Common myeloid progenitor, CD34-positive (primary cell): ENCODE measurements around the gene ZSCAN5A.
A peak's percentile ranks its signal among the peaks of the same experiment; 100 is the strongest.
"Not testable (repeated sequence)": the region's sequence is repeated elsewhere in the genome, so short reads cannot be mapped to it uniquely, and the experiment has no call there.

Experiments
- CTCF ChIA-PET: fragments of 350-600 bp; sonication (Branson Sonifier 250); formaldehyde crosslinking; loops from one replicate; lab custom pipeline; 2021; ENCODE audit warnings: antibody characterized with exemption; lab: Charles Lee
- POLR2A ChIA-PET: fragments of 350-600 bp; sonication (Branson Sonifier 250); formaldehyde crosslinking; loops from one replicate; lab custom pipeline; 2021; ENCODE audit warnings: antibody characterized with exemption; lab: Charles Lee
- DNase-seq, 3 donors: peaks; one replicate each; pipeline versions ENCODE4 v3.0.0 to v3.0.0-alpha.2; 2013
- H3K27ac ChIP-seq, 2 experiments: 1 replicate in 1 of 2; 2 replicates in 1 of 2; pipeline ENCODE4 v1.7.0; 2013; ENCODE audit warnings: inconsistent platforms in 2 of 2, low read length in 2 of 2, mild to moderate bottlenecking in 2 of 2, low read depth in 1 of 2, moderate library complexity in 1 of 2; ENCODE audit not compliant: severe bottlenecking in 2 of 2, insufficient read depth in 1 of 2, poor library complexity in 1 of 2
- H3K27me3 ChIP-seq, 5 experiments: replicated peaks in 2 of 5; 1 replicate in 3 of 5; 2 replicates in 2 of 5; pipeline versions ENCODE4 v1.6.1 to v1.7.0; 2013; ENCODE audit warnings: low read length in 4 of 5, mild to moderate bottlenecking in 2 of 5, moderate library complexity in 2 of 5, inconsistent platforms in 1 of 5; ENCODE audit not compliant: insufficient read depth in 5 of 5, control insufficient read depth in 4 of 5
- H3K36me3 ChIP-seq, 4 experiments: 1 replicate in 2 of 4; 2 replicates in 2 of 4; pipeline versions ENCODE4 v1.6.1 to v1.7.0; 2013; ENCODE audit warnings: low read length in 3 of 4, control low read depth in 1 of 4, mild to moderate bottlenecking in 1 of 4; ENCODE audit not compliant: control insufficient read depth in 4 of 4, insufficient read depth in 4 of 4
- H3K4me1 ChIP-seq, 4 experiments: 1 replicate in 3 of 4; 2 replicates in 1 of 4; pipeline versions ENCODE4 v1.6.1 to v1.7.1; 2013; ENCODE audit warnings: low read length in 3 of 4, mild to moderate bottlenecking in 3 of 4, control low read depth in 1 of 4, inconsistent platforms in 1 of 4, moderate library complexity in 1 of 4; ENCODE audit not compliant: control insufficient read depth in 4 of 4, insufficient read depth in 4 of 4; ENCODE audit errors: control extremely low read depth in 1 of 4
- H3K4me3 ChIP-seq, 7 experiments: 1 replicate in 4 of 7; 2 replicates in 3 of 7; pipeline versions ENCODE4 v1.5.1 to v1.7.0; 2013; ENCODE audit warnings: mild to moderate bottlenecking in 7 of 7, low read length in 6 of 7, moderate library complexity in 6 of 7, inconsistent platforms in 2 of 7, low read depth in 2 of 7, control low read depth in 1 of 7; ENCODE audit not compliant: insufficient read depth in 4 of 7, control insufficient read depth in 1 of 7; ENCODE audit errors: extremely low read depth in 1 of 7
- H3K9me3 ChIP-seq, 5 experiments: 1 replicate in 4 of 5; 2 replicates in 1 of 5; pipeline versions ENCODE4 v1.6.1 to v1.7.1; 2013; ENCODE audit warnings: low read length in 4 of 5, mild to moderate bottlenecking in 2 of 5, inconsistent platforms in 1 of 5, low read depth in 1 of 5, moderate library complexity in 1 of 5; ENCODE audit not compliant: control insufficient read depth in 4 of 5, insufficient read depth in 2 of 5; ENCODE audit errors: control extremely low read depth in 1 of 5
- WGBS: methylation state at CpG from one replicate; pipeline ENCODE4 v1.1.5; 2013; ENCODE audit not compliant: insufficient coverage; 5-methylcytosine and 5-hydroxymethylcytosine counted together

The ZSCAN5A gene

DNA sequence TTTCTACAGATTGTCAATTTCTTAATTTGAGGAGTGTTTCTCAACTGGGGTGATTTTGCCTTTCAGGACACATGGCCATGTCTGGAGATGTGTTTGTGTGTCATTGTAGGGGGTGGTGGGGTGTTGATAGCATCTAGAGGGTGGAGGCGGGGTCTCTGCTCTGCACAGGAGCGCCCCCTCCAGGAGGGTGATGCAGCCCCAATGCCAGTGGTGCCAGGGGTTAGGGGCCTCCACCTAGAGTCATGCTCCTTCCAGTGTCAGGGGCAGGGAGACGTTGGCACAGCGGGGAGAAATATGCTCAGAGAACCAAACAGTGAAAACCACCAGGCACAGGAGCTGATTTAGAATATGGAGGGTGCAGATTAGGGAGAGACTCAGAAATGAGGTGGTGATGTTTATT, 68.9 kb downstream of the ZSCAN5A start:
- 94% methylated on average over 2 of the region's 4 CpGs for WGBS
- POLR2A ChIA-PET, CTCF ChIA-PET: not testable (repeated sequence)

GRCh38 chr19:56245121-56245740, 69.4 kb downstream of the ZSCAN5A start:
- DNase-seq = no peak
- Histone ChIP-seq H3K9me3 (no peaks in the 10 kb centered on the region), H3K4me3 (no peak overlapping the region), H3K36me3 (no peaks in the 10 kb centered on the region), H3K27me3 (no peaks in the 10 kb centered on the region), H3K27ac (no peak overlapping the region), H3K4me1 (no peaks in the 10 kb centered on the region)
- ChIA-PET POLR2A (no interaction called here), CTCF (interaction anchor here (1.8 kb wide), 1 partner anchor 8 kb away, joined by 5 read pairs; no protein-coding TSS in a partner anchor)
- 97% methylated on average over 5 of the region's 7 CpGs for WGBS

More for the DNA sequence above, 68.9 kb downstream of the ZSCAN5A start:
- H3K36me3 ChIP-seq, DNase-seq, H3K27ac ChIP-seq, H3K4me3 ChIP-seq, H3K9me3 ChIP-seq, H3K4me1 ChIP-seq, H3K27me3 ChIP-seq: not testable (repeated sequence)

DNA sequence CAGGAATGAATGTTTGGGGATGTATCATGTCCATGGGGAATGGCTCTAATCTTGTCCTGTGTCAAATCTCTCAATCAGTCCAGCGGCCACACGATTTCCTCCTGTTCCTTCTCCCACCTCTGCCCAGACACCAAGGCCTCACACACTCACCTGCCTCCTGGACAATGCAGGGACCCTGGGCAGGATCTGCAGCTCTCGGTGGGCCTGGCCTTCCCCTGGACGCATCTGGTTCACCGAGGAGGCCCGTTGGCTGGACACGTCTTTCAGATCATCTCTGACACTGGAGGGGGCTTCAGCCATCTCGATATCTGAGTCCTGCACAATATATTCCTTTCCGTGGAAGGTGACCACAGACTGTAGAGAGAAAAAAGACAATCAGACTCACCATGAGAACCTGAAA, 91.2 kb downstream of the ZSCAN5A start:
- H3K4me1 ChIP-seq = no peaks in the 10 kb centered on the region
- no peak overlapping the region for H3K27ac ChIP-seq
- ChIA-PET POLR2A (no interaction called here), CTCF (no interaction called here)
- no peaks in the 10 kb centered on the region for H3K9me3 ChIP-seq
- DNase-seq = no peak
- no peaks in the 10 kb centered on the region for H3K27me3 ChIP-seq
- no peak overlapping the region for H3K4me3 ChIP-seq
- H3K36me3 ChIP-seq = no peaks in the 10 kb centered on the region
- WGBS = 98% methylated on average over 6 of the region's 9 CpGs

GRCh38 chr19:56222901-56223300, 91.7 kb downstream of the ZSCAN5A start:
- POLR2A ChIA-PET = no interaction called here
- Histone ChIP-seq H3K27me3 (no peaks in the 10 kb centered on the region), H3K4me1 (peaks cover 0 to 3% (median 0%) of the 10 kb centered on the region in 4 experiments), H3K9me3 (no peaks in the 10 kb centered on the region), H3K4me3 (no peak overlapping the region), H3K27ac (no peak overlapping the region), H3K36me3 (no peaks in the 10 kb centered on the region)
- CTCF ChIA-PET = no interaction called here
- WGBS = 94% methylated on average over 3 of the region's 6 CpGs
- no peak for DNase-seq

GRCh38 chr19:56221851-56222250, 92.8 kb downstream of the ZSCAN5A start:
- Histone ChIP-seq H3K36me3 (no peaks in the 10 kb centered on the region), H3K9me3 (no peaks in the 10 kb centered on the region), H3K4me1 (peaks cover 0 to 13% (median 10%) of the 10 kb centered on the region in 4 experiments), H3K4me3 (no peak overlapping the region), H3K27ac (no peak overlapping the region), H3K27me3 (no peaks in the 10 kb centered on the region)
- ChIA-PET CTCF (interaction anchor here (0.6 to 1.7 kb wide), 5 partner anchors 30 to 853 kb away, joined by 3 to 5 read pairs (median 4); no protein-coding TSS in a partner anchor), POLR2A (interaction anchor here (0.6 kb wide), 1 partner anchor 11 kb away, joined by 3 read pairs; no protein-coding TSS in a partner anchor)
- DNase-seq = no peak
- WGBS = 96% methylated on average over 9 of the region's 14 CpGs

GRCh38 chr19:56221442-56221841, 93.2 kb downstream of the ZSCAN5A start:
- not testable (repeated sequence) for H3K9me3 ChIP-seq, H3K36me3 ChIP-seq, H3K27ac ChIP-seq, H3K4me3 ChIP-seq, H3K27me3 ChIP-seq
- ChIA-PET CTCF (interaction anchor here (0.6 to 1.7 kb wide), 5 partner anchors 31 to 853 kb away, joined by 3 to 5 read pairs (median 4); no protein-coding TSS in a partner anchor), POLR2A (interaction anchor here (0.6 kb wide), 1 partner anchor 11 kb away, joined by 3 read pairs; no protein-coding TSS in a partner anchor)
- peak; percentile 10 to 37 (median 37) for DNase-seq
- 72% methylated on average over 9 of the region's 9 CpGs for WGBS
- H3K4me1 ChIP-seq = peaks cover 0 to 17% (median 10%) of the 10 kb centered on the region in 4 experiments

DNA sequence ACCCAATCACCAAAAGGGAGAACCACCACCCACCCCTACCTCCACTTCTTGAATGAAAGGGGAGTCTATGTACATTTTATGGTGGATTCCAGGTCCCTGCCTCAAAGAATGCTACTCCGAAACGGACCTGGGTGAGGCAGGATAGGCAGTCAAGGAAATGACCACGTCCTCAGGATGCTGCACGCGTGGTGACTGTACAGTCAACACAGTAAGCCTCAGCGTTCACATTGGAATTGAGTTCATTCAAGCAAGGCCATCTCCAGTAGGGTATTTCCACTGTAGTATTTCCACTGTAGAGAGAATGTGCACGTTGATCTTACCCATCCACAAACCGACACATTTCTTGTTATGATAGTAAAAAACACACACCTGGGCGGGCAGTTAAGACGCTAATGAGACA, 95.7 kb downstream of the ZSCAN5A start:
- Histone ChIP-seq H3K36me3 (no peaks in the 10 kb centered on the region), H3K4me3 (no peak overlapping the region), H3K27ac (no peak overlapping the region), H3K27me3 (no peaks in the 10 kb centered on the region), H3K4me1 (peaks cover 0 to 17% (median 10%) of the 10 kb centered on the region in 4 experiments), H3K9me3 (no peaks in the 10 kb centered on the region)
- WGBS = 96% methylated on average over 10 of the region's 10 CpGs
- DNase-seq = no peak
- ChIA-PET CTCF (interaction anchor here (1.9 kb wide), 1 partner anchor 14 kb away, joined by 5 read pairs; no protein-coding TSS in a partner anchor), POLR2A (no interaction called here)
